Stimulated activated CD4-positive, alpha-beta T cell treated with anti-CD3 and anti-CD28 coated beads, TNF-alpha, amount 100 ng/mL, for 24 hours (primary cell): Measurements from ENCODE around the gene TAS2R30.

Experiments used
- DNase-seq, 3 experiments: peaks; one replicate each; pipeline ENCODE4 v3.0.0-alpha.2; 2020; ENCODE audit warnings: low read depth in 3 of 3

Gene TAS2R30

GRCh38 chr12:11134305-11134704 lies at the start of gene TAS2R30:
TSS of gene TAS2R30 (minus strand) at chr12:11134644. CDS start at chr12:11134244, 400 bp downstream.
- DNase-seq = no peak

GRCh38 chr12:11183011-11183410 lies 48.6 kb upstream of the TAS2R30 start:
- DNase-seq = no peak

GRCh38 chr12:11182529-11182928 lies 48.1 kb upstream of the TAS2R30 start:
- DNase-seq = no peak

- no peak for DNase-seq
Observed at GRCh38 chr12:11178250-11178649, 43.8 kb upstream of the TAS2R30 start.

- DNase-seq = no peak
Observed at GRCh38 chr12:11174022-11174421, 39.6 kb upstream of the TAS2R30 start.

GRCh38 chr12:11171969-11172675 lies 37.7 kb upstream of the TAS2R30 start:
- no peak for DNase-seq

- DNase-seq = peak; percentile 77 to 86 (median 77)
Observed at GRCh38 chr12:11171145-11171968, 36.9 kb upstream of the TAS2R30 start, which contains the start of gene SMIM10L1. TSS of gene SMIM10L1 (plus strand) at chr12:11171194. CDS start at chr12:11171357, 163 bp downstream.

- DNase-seq = no peak
Observed at GRCh38 chr12:11170810-11171144, 36.3 kb upstream of the TAS2R30 start.

GRCh38 chr12:11166300-11166699 lies 31.9 kb upstream of the TAS2R30 start:
- no peak for DNase-seq

GRCh38 chr12:11164384-11164783 lies 29.9 kb upstream of the TAS2R30 start:
- DNase-seq = no peak

GRCh38 chr12:11162502-11162901 lies 28.1 kb upstream of the TAS2R30 start:
- DNase-seq = no peak

GRCh38 chr12:11158885-11159444 lies 24.5 kb upstream of the TAS2R30 start:
- no peak for DNase-seq

GRCh38 chr12:11154400-11154925 lies 20.0 kb upstream of the TAS2R30 start:
- no peak for DNase-seq

- no peak for DNase-seq
Observed at GRCh38 chr12:11152725-11153124, 18.3 kb upstream of the TAS2R30 start.

- DNase-seq = no peak
Observed at GRCh38 chr12:11150832-11151231, 16.4 kb upstream of the TAS2R30 start.

GRCh38 chr12:11147420-11147819 lies 13.0 kb upstream of the TAS2R30 start:
- no peak for DNase-seq

GRCh38 chr12:11144297-11144696 lies 9.9 kb upstream of the TAS2R30 start:
- no peak for DNase-seq

- no peak for DNase-seq
Observed at GRCh38 chr12:11143352-11143751, 8.9 kb upstream of the TAS2R30 start.

- no peak for DNase-seq
Observed at GRCh38 chr12:11136075-11136474, 1.6 kb upstream of the TAS2R30 start.

- no peak for DNase-seq
Observed at GRCh38 chr12:11133816-11134215, 628 bp downstream of the TAS2R30 start.

GRCh38 chr12:11133162-11133561 lies 1.3 kb downstream of the TAS2R30 start:
- DNase-seq = no peak

- no peak for DNase-seq
Observed at GRCh38 chr12:11130999-11131398, 3.4 kb downstream of the TAS2R30 start.

GRCh38 chr12:11130382-11130781 lies 4.1 kb downstream of the TAS2R30 start:
- no peak for DNase-seq
